HG03095 (cell line): ENCODE data around the gene SCARB1.
A peak's percentile ranks its signal among the peaks of the same experiment; 100 is the strongest.

ENCODE experiments used
- ATAC-seq: cut with Tn5 transposase; IDR thresholded peaks from one replicate; pipeline ENCODE4 v1.9.1; 2021; ENCODE audit warnings: moderate library complexity; ENCODE audit not compliant: unreplicated experiment

Gene SCARB1

GRCh38 chr12:124737040-124737419 lies 126.6 kb downstream of the SCARB1 start:
- no peak for ATAC-seq

- no peak for ATAC-seq
Measured at GRCh38 chr12:124736115-124737039, 127.3 kb downstream of the SCARB1 start.

- ATAC-seq, result no peak
Measured at GRCh38 chr12:124734224-124734788, 129.4 kb downstream of the SCARB1 start.

GRCh38 chr12:124733086-124733485 lies 130.6 kb downstream of the SCARB1 start:
- no peak for ATAC-seq

GRCh38 chr12:124732275-124733075 lies 131.2 kb downstream of the SCARB1 start:
- no peak for ATAC-seq

GRCh38 chr12:124731869-124732268 lies 131.8 kb downstream of the SCARB1 start:
- no peak for ATAC-seq

GRCh38 chr12:124730455-124730932 lies 133.2 kb downstream of the SCARB1 start:
- ATAC-seq, result no peak

- ATAC-seq, result no peak
Measured at GRCh38 chr12:124727922-124728321, 135.7 kb downstream of the SCARB1 start.

- ATAC-seq, result peak; percentile 74
Measured at GRCh38 chr12:124727264-124727800, 136.3 kb downstream of the SCARB1 start.
